Measurements from ENCODE around the gene GATD1. TPM values are rescaled to one million over a fixed set of nuclear protein-coding genes. Genes with fewer than 3 reads are reported as not detected.
A peak's percentile ranks its signal among the peaks of the same experiment; 100 is the strongest.

GATD1 gene
- total RNA-seq, 1 experiment from 2014 or later: 67.7 TPM

DNA sequence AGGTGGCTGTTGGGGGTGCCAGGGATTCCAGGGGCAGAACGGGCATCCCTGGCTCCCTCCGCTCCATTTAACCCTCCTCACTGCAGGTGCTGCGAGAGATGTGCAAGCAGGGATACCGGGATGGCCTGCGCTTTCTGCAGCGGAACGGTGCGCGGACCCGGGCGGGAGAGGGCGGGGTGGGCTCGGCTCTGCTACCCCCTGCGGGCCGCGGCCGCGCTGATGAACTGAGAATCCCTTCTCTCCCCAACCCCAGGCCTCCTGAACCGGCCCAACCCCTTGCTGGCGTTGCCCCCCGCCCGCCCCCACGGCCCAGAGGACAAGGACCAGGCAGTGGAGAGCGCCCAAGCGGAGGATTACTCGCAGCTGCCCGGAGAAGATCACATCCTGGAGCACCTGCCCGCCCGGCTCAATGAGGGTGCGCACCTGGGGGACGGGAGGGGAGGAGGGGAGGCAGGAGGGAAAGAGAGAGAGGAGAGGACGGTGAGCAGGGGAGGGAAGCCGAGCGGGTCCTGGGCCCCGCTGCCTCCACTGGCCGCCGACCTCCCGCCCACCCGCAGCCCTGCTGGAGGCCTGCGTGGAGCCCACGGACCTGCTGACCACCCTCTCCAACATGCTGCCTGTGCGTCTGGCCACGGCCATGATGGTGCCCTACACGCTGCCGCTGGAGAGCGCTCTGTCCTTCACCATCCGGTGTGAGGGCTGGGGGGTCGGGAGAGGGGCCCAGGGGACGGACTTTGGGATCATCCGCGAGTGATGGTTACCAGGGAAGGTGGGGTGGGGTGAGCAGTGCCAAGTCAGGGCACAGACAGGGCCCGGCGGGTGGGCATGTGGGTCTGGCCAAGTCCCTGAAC, 46.4 kb upstream of the GATD1 start:
- POLR2A ChIA-PET: interaction anchor here (0.5 to 9.6 kb wide), 5 partner anchors 10 to 129 kb away, joined by 3 to 274 read pairs (median 8); partner anchors contain the start of genes CD151, DEAF1, POLR2L and RPLP2
- Mint-ChIP-seq H3K27me3 (ENCODE audit: insufficient read depth, unreplicated experiment) (no peaks in the 10 kb centered on the region), H3K4me3 (ENCODE audit: unreplicated experiment) (no peak overlapping the region), H3K4me1 (ENCODE audit: insufficient read depth, unreplicated experiment) (peaks cover 7% of the 10 kb centered on the region), H3K36me3 (ENCODE audit: insufficient read depth, unreplicated experiment) (peaks cover 42% of the 10 kb centered on the region), H3K9me3 (ENCODE audit: unreplicated experiment) (no peaks in the 10 kb centered on the region), H3K27ac (ENCODE audit: low read depth, unreplicated experiment) (no peak overlapping the region)
- CTCF ChIA-PET: no interaction called here
- TF ChIP-seq, protein P1, sequence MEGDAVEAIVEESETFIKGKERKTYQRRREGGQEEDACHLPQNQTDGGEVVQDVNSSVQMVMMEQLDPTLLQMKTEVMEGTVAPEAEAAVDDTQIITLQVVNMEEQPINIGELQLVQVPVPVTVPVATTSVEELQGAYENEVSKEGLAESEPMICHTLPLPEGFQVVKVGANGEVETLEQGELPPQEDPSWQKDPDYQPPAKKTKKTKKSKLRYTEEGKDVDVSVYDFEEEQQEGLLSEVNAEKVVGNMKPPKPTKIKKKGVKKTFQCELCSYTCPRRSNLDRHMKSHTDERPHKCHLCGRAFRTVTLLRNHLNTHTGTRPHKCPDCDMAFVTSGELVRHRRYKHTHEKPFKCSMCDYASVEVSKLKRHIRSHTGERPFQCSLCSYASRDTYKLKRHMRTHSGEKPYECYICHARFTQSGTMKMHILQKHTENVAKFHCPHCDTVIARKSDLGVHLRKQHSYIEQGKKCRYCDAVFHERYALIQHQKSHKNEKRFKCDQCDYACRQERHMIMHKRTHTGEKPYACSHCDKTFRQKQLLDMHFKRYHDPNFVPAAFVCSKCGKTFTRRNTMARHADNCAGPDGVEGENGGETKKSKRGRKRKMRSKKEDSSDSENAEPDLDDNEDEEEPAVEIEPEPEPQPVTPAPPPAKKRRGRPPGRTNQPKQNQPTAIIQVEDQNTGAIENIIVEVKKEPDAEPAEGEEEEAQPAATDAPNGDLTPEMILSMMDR (IDR thresholded peaks at IDR 0.05; ENCODE audit: unreplicated experiment): no peak
- intact Hi-C loops (cut with micrococcal nuclease): no loop called here
- no TSS peak for BruUV-seq (replicated peaks)
- no peak for DNase-seq (ENCODE audit: unreplicated experiment)

DNA sequence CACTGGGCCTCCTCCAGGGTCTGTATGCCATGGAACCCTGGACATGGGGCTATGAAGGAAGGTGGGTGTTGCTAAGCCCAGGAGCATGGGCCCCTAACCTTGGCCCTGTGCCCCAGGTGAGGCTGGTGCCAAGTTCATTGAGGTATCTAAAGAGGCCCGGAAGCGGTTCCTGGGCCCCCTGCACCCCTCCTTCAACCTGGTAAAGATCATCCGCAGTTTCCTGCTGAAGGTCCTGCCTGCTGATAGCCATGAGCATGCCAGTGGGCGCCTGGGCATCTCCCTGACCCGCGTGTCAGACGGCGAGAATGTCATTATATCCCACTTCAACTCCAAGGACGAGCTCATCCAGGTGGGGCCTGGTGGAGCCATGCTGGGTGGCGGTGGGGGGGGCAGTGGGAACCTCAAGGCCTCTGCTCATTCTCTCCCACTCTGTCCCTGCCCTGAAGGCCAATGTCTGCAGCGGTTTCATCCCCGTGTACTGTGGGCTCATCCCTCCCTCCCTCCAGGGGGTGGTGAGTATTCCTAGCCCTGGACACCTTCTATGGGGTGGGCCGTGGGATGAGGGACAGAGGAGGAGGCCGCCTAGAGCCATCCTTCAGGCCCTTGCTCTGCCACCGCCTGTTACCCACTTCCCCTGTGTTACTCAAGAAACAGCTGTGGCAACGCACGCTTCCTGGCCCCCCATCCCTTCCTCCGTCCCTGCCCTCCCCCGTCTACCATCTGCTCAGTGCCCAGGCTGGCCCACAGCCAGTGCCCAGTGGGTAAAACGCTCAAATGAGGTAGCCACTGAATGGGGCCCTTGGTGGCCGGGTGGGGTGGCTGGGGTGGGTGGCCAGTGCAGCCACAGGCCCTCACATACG, 44.5 kb upstream of the GATD1 start:
- no TSS peak for BruUV-seq (replicated peaks)
- POLR2A ChIA-PET: interaction anchor here (0.6 to 9.6 kb wide), 7 partner anchors 11 to 126 kb away, joined by 3 to 274 read pairs (median 41); partner anchors contain the start of genes CD151, DEAF1, PIDD1 and POLR2L
- Mint-ChIP-seq H3K4me1 (ENCODE audit: insufficient read depth, unreplicated experiment) (peaks cover 11% of the 10 kb centered on the region), H3K4me3 (ENCODE audit: unreplicated experiment) (peak overlapping the region; percentile 72), H3K9me3 (ENCODE audit: unreplicated experiment) (no peaks in the 10 kb centered on the region), H3K27ac (ENCODE audit: low read depth, unreplicated experiment) (peak overlapping the region; percentile 63), H3K36me3 (ENCODE audit: insufficient read depth, unreplicated experiment) (peaks cover 42% of the 10 kb centered on the region), H3K27me3 (ENCODE audit: insufficient read depth, unreplicated experiment) (no peaks in the 10 kb centered on the region)
- no peak for DNase-seq (ENCODE audit: unreplicated experiment)
- intact Hi-C loops (cut with micrococcal nuclease): no loop called here
- CTCF ChIA-PET: interaction anchor here (0.8 to 1.6 kb wide), 3 partner anchors 13 to 530 kb away, joined by 3 to 6 read pairs (median 3); no protein-coding TSS in a partner anchor
- TF ChIP-seq, protein P1 (IDR thresholded peaks at IDR 0.05; ENCODE audit: unreplicated experiment): no peak

DNA sequence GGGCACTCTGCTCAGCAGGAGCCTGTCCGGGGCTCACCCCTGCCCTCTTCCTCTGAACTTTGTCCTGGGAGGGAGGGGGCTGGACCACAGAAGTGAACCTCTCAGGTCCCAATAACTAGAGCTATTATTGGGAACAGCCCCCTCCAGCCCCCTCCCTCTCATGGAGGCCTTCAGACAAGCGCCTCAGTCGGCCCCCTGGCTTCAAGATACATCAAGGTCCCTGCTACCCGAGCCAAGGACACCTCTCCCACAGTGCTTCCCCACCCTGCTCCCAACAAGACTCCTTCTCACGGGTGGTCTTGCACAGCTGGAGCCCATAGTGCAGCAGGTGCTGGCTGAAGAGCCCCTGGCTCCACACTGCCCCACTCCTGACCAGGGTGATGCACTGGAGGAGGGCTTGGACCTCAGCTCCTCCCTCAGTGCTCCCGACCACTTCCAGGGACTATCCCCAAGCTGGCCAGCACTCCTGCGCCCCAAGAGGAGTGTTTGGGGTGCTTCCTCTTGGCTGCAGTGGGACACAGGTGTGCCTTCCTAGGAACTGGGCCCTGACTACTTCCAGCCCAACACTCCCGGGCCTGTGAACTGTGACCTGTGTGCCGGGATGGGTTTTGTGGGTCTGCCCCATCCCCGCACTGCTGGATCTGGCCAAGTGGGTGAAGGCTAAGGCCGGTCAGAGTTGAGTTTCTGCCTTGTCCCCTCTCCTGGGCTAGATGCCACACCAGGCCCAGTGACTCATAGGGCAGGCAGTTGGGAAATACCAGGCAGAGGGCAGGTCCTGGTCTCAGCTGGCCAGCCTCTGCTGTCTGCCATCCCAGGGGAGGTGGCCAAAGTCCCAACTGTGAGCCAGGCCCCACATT, 43.6 kb upstream of the GATD1 start:
- TF ChIP-seq, protein P1 (IDR thresholded peaks at IDR 0.05; ENCODE audit: unreplicated experiment): no peak
- no peaks in the 10 kb centered on the region for H3K27me3 Mint-ChIP-seq (ENCODE audit: insufficient read depth, unreplicated experiment)
- H3K4me1 Mint-ChIP-seq (ENCODE audit: insufficient read depth, unreplicated experiment): peaks cover 11% of the 10 kb centered on the region
- DNase-seq (ENCODE audit: unreplicated experiment): peak; percentile 91
- H3K27ac Mint-ChIP-seq (ENCODE audit: low read depth, unreplicated experiment): peak overlapping the region; percentile 40
- peaks cover 42% of the 10 kb centered on the region for H3K36me3 Mint-ChIP-seq (ENCODE audit: insufficient read depth, unreplicated experiment)
- no TSS peak for BruUV-seq (replicated peaks)
- CTCF ChIA-PET: interaction anchor here (0.8 to 1.6 kb wide), 2 partner anchors 13 to 531 kb away, joined by 3 to 6 read pairs; no protein-coding TSS in a partner anchor
- POLR2A ChIA-PET: interaction anchor here (0.6 to 9.6 kb wide), 10 partner anchors 10 to 125 kb away, joined by 3 to 274 read pairs (median 26); partner anchors contain the start of genes CD151, DEAF1, GATD1 and PIDD1
- H3K4me3 Mint-ChIP-seq (ENCODE audit: unreplicated experiment): peak overlapping the region; percentile 72
- intact Hi-C loops (cut with micrococcal nuclease): no loop called here
- no peaks in the 10 kb centered on the region for H3K9me3 Mint-ChIP-seq (ENCODE audit: unreplicated experiment)
